C1 segment of cervical spinal cord (tissue), 14 donors: Measurements from ENCODE around the gene S100A4.

ENCODE experiments used
- DNase-seq, 14 donors: peaks; one replicate each; lab custom pipeline; 2025; lab: John Stamatoyannopoulos, UW

S100A4 gene

DNA sequence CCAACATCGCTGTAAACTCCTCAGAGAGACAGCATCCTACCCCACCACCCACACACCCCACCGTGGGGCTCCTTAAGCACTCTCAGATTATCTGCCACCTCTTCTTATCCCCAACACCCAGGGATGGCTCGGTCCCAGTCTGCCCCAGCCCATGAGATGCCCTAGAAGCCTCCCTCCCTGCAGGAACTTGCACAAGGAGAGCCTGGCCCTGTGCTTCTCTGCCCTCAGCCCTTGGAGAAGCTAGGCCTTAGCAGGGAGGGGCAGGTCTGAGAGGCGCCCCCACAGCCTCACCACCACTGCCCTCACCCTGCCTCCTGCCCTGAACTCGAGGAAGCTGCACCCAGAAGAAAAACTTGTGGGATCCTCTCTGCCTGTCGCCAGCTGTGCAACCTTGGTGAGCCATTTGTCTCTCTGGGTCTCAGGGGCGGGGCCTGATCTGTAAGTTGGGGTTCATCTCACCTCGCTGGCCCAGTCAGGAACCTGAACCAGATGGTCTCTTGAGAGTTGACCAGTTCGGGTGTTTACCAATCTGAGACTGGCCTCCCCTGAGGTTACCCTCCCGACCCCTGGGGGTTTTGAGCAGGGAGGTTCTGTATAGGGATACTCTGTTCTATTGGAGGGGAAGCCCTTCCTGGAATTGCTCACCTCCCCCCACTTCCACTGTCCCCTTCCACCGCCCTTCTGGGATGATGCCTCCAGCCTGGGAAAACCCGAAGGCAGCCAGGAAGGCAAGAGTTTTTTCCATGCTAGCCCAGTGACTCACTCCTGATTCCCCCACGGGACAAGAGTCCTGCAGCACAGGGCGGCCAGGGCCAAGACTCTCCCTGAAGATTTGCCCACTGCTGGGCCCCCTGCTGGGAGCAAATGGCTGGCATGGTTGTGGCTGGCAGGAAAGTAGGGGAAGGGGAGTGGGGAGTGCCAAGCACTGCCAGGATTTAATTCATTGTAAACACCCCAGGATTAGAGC lies 3.4 kb upstream of the S100A4 start, which contains the start of gene S100A3:
Gene S100A3 (minus strand): TSS at position 537 of the 967 bp plus-strand sequence. CDS start 773 bp downstream, outside the sequence.
- DNase-seq: peak in 5 of 14 donors; percentile 14 to 86 (median 24)

DNA sequence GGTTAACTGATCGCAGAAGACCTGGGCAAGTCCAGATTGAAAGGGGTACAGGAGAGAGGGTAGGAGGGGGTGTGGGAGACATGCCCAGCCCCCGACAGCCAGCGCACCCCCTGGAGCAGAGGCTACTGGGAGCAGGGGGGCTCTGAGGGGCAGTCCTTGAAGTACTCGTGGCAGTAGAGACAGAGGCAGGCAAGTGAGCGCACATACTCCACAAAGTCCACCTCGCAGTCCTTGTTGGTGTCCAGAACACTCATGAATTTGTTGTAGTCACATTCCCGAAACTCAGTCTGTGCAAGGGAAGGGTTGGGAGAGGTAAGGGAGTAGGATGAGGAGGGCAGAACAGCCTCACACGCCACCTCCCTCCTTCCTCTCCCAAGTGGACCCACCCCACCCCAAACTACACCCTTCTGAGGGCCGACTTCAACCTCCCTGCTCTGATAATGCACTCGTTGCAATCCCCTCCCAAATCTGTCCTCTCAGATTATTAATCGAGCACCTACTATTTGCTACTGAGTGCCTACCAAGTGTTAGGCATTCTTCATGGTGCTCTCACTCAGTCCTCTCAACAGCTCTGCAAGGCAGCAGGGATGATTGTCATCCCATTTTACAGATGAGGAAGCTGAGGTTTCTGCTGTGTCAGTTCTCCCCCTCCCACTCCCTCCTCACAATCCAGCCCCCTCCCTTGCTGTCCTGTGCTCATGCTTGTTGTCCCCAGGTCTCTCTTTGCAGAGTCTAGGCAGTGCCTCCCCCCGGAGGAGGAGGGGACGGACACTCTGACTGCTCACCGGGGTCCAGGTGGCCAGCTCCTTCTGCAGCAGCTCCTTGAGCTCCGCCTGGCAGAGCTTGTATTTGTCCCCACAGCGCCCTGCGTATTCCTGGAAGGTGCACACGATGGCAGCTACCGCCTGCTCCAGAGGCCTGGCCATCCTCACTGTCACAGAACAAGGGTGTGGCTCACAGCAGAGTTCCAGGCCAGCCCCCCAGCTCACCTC lies 2.2 kb upstream of the S100A4 start:
- DNase-seq: no peak

GRCh38 chr1:153546796-153547559 lies 1.4 kb upstream of the S100A4 start:
- DNase-seq: no peak

DNA sequence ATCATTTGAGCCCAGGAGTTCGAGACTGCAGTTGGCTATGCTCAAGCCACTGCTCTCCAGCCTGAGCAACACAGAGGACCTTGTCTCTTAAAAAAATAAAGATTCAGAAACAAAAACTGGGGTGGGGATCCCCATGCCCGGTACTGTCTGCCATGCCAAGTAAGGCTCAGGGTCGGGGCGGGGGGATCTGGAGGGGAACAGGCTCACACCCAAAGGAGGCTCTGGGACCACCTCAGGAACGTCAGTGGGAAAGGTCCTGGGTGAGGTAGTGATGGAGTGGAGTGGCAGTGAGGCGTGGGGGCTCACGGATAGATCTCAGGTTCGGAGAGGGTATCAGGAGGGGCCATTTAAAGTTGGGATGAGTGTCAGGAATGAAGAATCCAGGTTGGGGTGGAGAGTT lies 765 bp upstream of the S100A4 start:
- no peak for DNase-seq

- no peak for DNase-seq
Observed at GRCh38 chr1:153544453-153545066, 1.0 kb downstream of the S100A4 start.

GRCh38 chr1:153543736-153544135 lies 1.9 kb downstream of the S100A4 start:
- no peak for DNase-seq

DNA sequence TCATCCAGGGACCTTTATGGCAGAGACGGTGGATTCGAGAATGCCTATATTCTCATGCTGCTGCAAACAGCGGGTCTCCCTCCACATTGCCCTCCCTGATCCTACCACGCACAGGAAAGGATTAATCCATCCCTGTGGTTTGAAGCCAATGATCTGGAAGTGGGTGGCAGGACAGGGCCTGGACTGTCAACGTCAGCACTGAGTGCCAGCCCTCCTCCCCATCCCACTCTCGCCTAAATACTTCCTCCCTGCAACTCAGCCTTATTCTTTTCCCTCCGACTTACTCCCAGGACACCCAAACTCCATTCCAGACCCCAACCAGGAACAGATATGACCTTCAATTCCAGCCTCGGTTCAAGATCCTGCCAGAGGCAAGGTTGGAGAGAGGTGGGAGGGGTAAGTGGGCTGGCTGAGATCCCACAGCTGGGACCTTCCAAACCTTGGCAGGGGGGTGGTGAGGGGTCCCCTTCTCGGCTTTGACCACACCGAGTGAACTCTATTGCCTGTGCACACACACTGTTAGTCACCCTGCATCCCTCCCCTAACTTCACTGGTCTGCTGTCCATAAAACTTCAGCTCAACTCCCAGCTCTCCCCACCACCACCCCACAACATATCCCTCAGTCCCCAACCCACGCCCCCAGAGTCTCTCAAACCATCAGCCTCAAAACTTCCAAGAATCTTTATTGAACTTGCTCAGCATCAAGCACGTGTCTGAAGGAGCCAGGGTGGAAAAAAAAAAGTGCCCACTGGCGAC lies 2.5 kb downstream of the S100A4 start:
- no peak for DNase-seq

DNA sequence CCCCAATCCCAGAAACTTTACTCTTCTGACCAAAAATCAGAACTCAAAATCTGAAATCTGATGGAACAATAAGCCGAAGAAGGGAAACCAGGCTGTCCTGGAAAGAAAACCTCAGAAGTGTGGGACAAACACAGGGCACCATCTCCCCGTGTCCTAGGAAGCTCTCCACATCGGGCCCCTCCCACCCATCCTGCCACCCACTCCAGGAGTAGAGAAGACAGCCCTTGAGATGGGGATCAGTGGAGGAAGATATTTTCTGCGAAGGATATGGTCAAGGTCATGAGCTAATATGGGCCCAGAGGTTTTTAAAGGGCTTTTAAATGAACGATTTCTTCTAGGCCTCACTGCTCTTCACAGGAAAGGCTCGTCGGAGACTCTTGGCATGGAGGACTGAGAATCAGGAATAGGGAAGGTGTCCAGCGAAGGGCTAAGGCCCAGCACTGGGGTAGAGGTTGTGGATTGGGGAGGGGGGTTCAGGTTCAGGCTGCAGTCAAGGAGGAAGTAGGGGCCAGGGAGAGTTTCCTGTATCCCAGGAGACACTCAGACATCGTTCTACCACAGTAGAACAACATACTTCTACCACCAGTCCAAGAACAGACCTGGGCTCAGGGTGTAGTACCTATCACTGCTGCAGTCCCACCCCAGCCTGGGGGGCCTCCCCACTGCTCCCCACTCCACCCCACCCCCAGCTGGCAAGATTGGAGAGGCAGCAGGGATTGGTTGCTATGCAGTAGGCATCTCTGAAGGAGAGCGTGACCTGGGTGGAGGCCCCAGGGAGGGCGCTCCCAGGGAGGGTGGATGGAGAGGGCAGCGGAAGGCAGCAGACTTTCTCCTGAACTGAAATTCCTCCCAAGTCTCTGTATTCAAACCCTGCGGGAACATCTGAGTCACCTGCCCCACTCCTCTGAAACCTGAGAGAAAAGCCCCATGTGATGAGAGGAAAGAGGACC lies 3.7 kb downstream of the S100A4 start:
- no peak for DNase-seq

GRCh38 chr1:153540394-153541361 lies 4.9 kb downstream of the S100A4 start, which contains the start of gene S100A5:
Gene S100A5 (minus strand): TSS chr1:153540934. CDS start chr1:153540191, 743 bp downstream.
- no peak for DNase-seq

GRCh38 chr1:153539395-153540093 lies 6.1 kb downstream of the S100A4 start:
- DNase-seq: no peak

GRCh38 chr1:153538315-153538821 lies 7.2 kb downstream of the S100A4 start:
- DNase-seq: peak in 1 of 14 donors; percentile 15

- DNase-seq: no peak
Observed at GRCh38 chr1:153537376-153537730, 8.3 kb downstream of the S100A4 start.

DNA sequence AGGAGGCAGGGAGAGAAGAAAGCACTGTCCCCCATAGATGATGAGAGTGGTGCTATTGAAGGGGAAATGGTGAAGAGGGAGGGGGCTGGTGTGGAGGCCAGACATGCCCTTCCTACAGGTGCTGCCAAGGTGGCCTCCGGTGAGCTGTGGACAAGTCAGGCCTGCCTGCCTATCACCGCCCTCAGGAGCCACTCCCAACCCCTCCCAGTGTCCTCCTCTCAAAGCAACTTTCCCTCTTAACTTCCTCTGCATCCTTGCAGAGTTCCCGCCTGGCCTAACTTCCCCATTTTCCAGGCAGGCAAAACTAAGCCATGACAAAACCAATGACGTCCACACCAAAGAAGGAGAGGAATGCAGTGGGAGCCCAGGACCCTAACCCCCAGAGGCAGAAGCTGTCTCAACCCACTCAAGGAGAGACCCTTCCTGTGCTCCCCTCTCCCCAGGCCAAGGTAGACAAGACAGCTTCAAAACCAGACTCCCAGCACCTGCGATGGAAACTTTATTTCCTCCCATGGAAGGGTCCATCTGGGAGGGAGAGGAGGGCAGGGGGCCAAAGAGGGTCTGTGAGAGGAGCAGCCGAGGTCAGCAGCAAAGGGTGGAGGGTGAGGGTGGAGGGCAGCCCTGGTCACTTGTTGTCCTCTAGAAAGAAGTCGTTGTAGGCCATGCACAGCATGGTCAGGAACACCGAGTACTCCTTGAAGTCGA lies 8.8 kb downstream of the S100A4 start:
- DNase-seq: no peak

DNA sequence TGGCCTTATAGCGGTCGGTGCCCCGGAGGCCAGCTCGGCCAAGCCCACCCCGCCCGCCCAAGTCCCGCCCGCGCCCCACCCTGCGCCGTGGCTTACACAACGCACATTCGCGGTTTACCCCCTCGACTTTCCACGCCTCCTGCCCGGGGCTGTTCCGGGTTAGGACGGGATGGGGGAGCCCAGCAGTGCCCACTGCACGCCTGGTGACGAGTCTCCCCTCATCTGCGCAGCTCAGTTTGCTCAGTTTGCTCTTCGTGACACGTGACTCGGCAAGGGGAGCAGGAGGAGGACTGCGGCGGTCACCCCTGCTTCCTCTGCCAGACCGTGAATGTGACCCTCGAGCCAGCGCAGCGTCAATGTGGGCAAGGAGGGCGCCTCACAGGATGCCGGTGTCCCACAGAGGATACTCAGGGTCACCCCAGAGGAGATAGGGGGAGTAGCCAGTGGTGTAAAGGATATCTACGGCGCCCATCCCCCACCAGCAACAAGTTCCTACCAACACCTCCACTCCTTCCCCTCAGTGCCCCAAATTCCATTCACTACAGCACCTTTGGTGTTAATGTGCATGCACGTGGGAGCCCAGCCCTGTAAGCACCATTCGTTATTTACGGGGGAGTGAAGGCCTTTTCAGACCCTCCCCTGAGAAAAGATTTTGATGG lies 9.5 kb downstream of the S100A4 start:
- DNase-seq: peak in 12 of 14 donors; percentile 18 to 83 (median 54)

- DNase-seq: peak in 10 of 14 donors; percentile 23 to 79 (median 42)
Observed at GRCh38 chr1:153535242-153536011, 10.2 kb downstream of the S100A4 start, which contains the start of gene S100A6. Gene S100A6 (minus strand): TSS chr1:153535991. CDS start chr1:153535339, 652 bp downstream.
